Measurements from ENCODE around the gene GPATCH1. TPM values are rescaled to one million over a fixed set of nuclear protein-coding genes. Genes with fewer than 3 reads are reported as not detected.
"Not testable (repeated sequence)": the region's sequence is repeated elsewhere in the genome, so short reads cannot be mapped to it uniquely, and the experiment has no call there.

Gene GPATCH1
- 10 to 100 TPM; 10.4 to 10.7 TPM for total RNA-seq

GRCh38 chr19:33080761-33081681 is at the start of gene GPATCH1:
Gene GPATCH1 (plus strand): TSS chr19:33081181. CDS start chr19:33081194, 13 bp downstream.
- no peaks in the 10 kb centered on the region for H3K9me3 Mint-ChIP-seq
- H3K27me3 Mint-ChIP-seq: no peaks in the 10 kb centered on the region
- H3K36me3 Mint-ChIP-seq (ENCODE audit: low read depth): peaks cover 7% of the 10 kb centered on the region
- H3K4me3 Mint-ChIP-seq: peak within 1 kb of the TSS; percentile 100
- H3K4me1 Mint-ChIP-seq: peaks cover 11% of the 10 kb centered on the region
- peak within 1 kb of the TSS; percentile 99 for H3K27ac Mint-ChIP-seq
- ATAC-seq (replicated peaks): peak; percentile 95

- Mint-ChIP-seq H3K27me3 (no peaks in the 10 kb centered on the region), H3K4me3 (no peak overlapping the region), H3K36me3 (ENCODE audit: low read depth) (no peaks in the 10 kb centered on the region), H3K4me1 (peaks cover 4% of the 10 kb centered on the region), H3K27ac (no peak overlapping the region), H3K9me3 (peaks cover 4% of the 10 kb centered on the region)
- ATAC-seq (replicated peaks): no peak
Measured at GRCh38 chr19:33032218-33032781, 48.7 kb upstream of the GPATCH1 start.

- Mint-ChIP-seq H3K27me3 (no peaks in the 10 kb centered on the region), H3K4me3 (no peak overlapping the region), H3K27ac (no peak overlapping the region), H3K36me3 (ENCODE audit: low read depth) (no peaks in the 10 kb centered on the region), H3K4me1 (peaks cover 8% of the 10 kb centered on the region), H3K9me3 (no peaks in the 10 kb centered on the region)
- no peak for ATAC-seq (replicated peaks)
Measured at GRCh38 chr19:33035461-33035860, 45.5 kb upstream of the GPATCH1 start.

GRCh38 chr19:33036370-33037167 is 44.4 kb upstream of the GPATCH1 start:
- ATAC-seq (replicated peaks); H3K4me1 Mint-ChIP-seq; H3K27me3 Mint-ChIP-seq; H3K9me3 Mint-ChIP-seq; H3K36me3 Mint-ChIP-seq (ENCODE audit: low read depth): not testable (repeated sequence)
- Mint-ChIP-seq H3K27ac (peak overlapping the region; percentile 87), H3K4me3 (peak overlapping the region; percentile 84)

GRCh38 chr19:33037168-33038025 is 43.6 kb upstream of the GPATCH1 start:
- not testable (repeated sequence) for H3K4me1 Mint-ChIP-seq; H3K27me3 Mint-ChIP-seq; H3K9me3 Mint-ChIP-seq; H3K36me3 Mint-ChIP-seq (ENCODE audit: low read depth)
- peak; percentile 21 for ATAC-seq (replicated peaks)
- H3K4me3 Mint-ChIP-seq: peak overlapping the region; percentile 84
- H3K27ac Mint-ChIP-seq: peak overlapping the region; percentile 87

GRCh38 chr19:33039108-33039599 is 41.8 kb upstream of the GPATCH1 start:
- no peaks in the 10 kb centered on the region for H3K9me3 Mint-ChIP-seq
- H3K4me1 Mint-ChIP-seq: peaks cover 8% of the 10 kb centered on the region
- no peaks in the 10 kb centered on the region for H3K36me3 Mint-ChIP-seq (ENCODE audit: low read depth)
- H3K27me3 Mint-ChIP-seq: no peaks in the 10 kb centered on the region
- ATAC-seq (replicated peaks): no peak
- no peak overlapping the region for H3K4me3 Mint-ChIP-seq
- no peak overlapping the region for H3K27ac Mint-ChIP-seq

- H3K36me3 Mint-ChIP-seq (ENCODE audit: low read depth): no peaks in the 10 kb centered on the region
- H3K4me1 Mint-ChIP-seq: peaks cover 8% of the 10 kb centered on the region
- H3K9me3 Mint-ChIP-seq: no peaks in the 10 kb centered on the region
- no peak for ATAC-seq (replicated peaks)
- H3K27ac Mint-ChIP-seq: no peak overlapping the region
- no peak overlapping the region for H3K4me3 Mint-ChIP-seq
- H3K27me3 Mint-ChIP-seq: no peaks in the 10 kb centered on the region
Measured at GRCh38 chr19:33039815-33040214, 41.2 kb upstream of the GPATCH1 start.

GRCh38 chr19:33040994-33041827 is 39.8 kb upstream of the GPATCH1 start:
- H3K27ac Mint-ChIP-seq: no peak overlapping the region
- H3K9me3 Mint-ChIP-seq: no peaks in the 10 kb centered on the region
- no peaks in the 10 kb centered on the region for H3K27me3 Mint-ChIP-seq
- H3K36me3 Mint-ChIP-seq (ENCODE audit: low read depth): no peaks in the 10 kb centered on the region
- peaks cover 8% of the 10 kb centered on the region for H3K4me1 Mint-ChIP-seq
- no peak for ATAC-seq (replicated peaks)
- H3K4me3 Mint-ChIP-seq: no peak overlapping the region

GRCh38 chr19:33041828-33042160 is 39.2 kb upstream of the GPATCH1 start:
- not testable (repeated sequence) for H3K9me3 Mint-ChIP-seq; H3K4me1 Mint-ChIP-seq; H3K27me3 Mint-ChIP-seq; H3K4me3 Mint-ChIP-seq; ATAC-seq (replicated peaks); H3K36me3 Mint-ChIP-seq (ENCODE audit: low read depth); H3K27ac Mint-ChIP-seq

GRCh38 chr19:33047422-33047821 is 33.6 kb upstream of the GPATCH1 start:
- ATAC-seq (replicated peaks): no peak
- Mint-ChIP-seq H3K4me1 (no peaks in the 10 kb centered on the region), H3K27ac (no peak overlapping the region), H3K4me3 (no peak overlapping the region), H3K27me3 (no peaks in the 10 kb centered on the region), H3K9me3 (no peaks in the 10 kb centered on the region), H3K36me3 (ENCODE audit: low read depth) (no peaks in the 10 kb centered on the region)

GRCh38 chr19:33048806-33049676 is 31.9 kb upstream of the GPATCH1 start:
- ATAC-seq (replicated peaks): no peak
- H3K4me3 Mint-ChIP-seq: no peak overlapping the region
- H3K27me3 Mint-ChIP-seq: no peaks in the 10 kb centered on the region
- no peaks in the 10 kb centered on the region for H3K9me3 Mint-ChIP-seq
- no peaks in the 10 kb centered on the region for H3K4me1 Mint-ChIP-seq
- H3K27ac Mint-ChIP-seq: no peak overlapping the region
- H3K36me3 Mint-ChIP-seq (ENCODE audit: low read depth): no peaks in the 10 kb centered on the region

GRCh38 chr19:33050110-33050509 is 30.9 kb upstream of the GPATCH1 start:
- Mint-ChIP-seq H3K4me3 (no peak overlapping the region), H3K27ac (no peak overlapping the region), H3K27me3 (no peaks in the 10 kb centered on the region), H3K36me3 (ENCODE audit: low read depth) (no peaks in the 10 kb centered on the region), H3K4me1 (no peaks in the 10 kb centered on the region), H3K9me3 (no peaks in the 10 kb centered on the region)
- ATAC-seq (replicated peaks): no peak
